HG02588 (cell line): ENCODE results near the gene REXO5.
"Not testable (repeated sequence)": the region's sequence is repeated elsewhere in the genome, so short reads cannot be mapped to it uniquely, and the experiment has no call there.

Experiments
- ATAC-seq: cut with Tn5 transposase; IDR thresholded peaks from one replicate; pipeline ENCODE4 v1.9.1; 2021; ENCODE audit warnings: mild to moderate bottlenecking, moderate library complexity; ENCODE audit not compliant: unreplicated experiment

The REXO5 gene

DNA sequence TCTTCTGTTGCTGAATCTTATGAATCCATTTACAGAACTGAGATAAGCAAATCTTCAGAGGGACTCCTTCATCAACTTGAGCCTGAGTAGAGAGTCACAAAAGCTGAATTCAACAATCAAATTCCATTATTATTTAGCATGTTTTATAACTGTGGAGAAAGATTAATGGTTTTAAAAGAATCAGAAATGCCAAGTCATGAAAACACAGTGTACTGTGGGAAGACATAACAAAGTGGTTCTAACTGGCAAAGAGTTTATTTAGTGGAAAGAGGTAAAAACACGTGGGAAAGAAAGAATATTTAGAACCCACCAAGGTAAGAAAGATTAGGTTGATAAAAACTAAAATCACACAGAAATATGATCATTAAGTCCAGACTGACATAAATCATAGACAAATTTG is 5.0 kb upstream of the REXO5 start:
- no peak for ATAC-seq

DNA sequence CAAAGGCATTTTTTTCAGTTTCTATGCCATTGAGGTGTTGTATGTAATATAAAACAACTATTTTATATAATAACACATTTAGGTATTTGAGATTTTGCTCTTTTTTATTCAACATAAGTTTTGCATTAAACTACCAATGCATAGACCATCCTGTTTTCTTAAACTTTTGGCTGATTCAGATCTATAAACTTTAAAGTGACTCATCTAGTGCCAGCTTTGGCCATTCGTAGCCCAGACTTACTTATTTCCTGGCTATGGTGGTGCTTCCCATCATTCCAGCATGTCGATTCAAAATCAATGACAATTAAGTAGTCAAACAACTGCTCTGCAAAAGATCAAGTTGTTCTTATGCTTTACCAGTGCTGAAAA is 3.2 kb upstream of the REXO5 start:
- ATAC-seq = no peak

- ATAC-seq = no peak
Observed at GRCh38 chr16:20803561-20804214, 2.6 kb upstream of the REXO5 start.

GRCh38 chr16:20805684-20806167 is 601 bp upstream of the REXO5 start:
- ATAC-seq = not testable (repeated sequence)

DNA sequence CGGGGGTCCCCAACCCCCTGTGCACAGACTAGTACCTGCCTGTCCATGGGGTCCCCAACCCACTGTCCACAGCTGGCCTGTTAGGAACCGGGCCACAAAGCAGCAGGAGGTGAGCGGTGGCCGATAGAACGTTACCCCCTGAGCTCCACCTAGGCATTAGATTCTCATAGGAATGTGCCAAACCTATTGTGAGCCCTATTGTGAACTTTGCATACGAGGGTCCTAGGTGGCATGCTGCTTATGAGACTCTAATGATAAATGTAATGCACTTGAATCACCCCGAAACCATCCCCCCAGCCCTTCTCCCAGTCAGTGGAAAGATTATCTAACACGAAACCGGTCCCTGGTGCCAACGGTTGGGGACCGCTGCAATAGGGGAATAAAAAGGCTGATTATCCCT is 1.5 kb downstream of the REXO5 start:
- ATAC-seq = no peak

DNA sequence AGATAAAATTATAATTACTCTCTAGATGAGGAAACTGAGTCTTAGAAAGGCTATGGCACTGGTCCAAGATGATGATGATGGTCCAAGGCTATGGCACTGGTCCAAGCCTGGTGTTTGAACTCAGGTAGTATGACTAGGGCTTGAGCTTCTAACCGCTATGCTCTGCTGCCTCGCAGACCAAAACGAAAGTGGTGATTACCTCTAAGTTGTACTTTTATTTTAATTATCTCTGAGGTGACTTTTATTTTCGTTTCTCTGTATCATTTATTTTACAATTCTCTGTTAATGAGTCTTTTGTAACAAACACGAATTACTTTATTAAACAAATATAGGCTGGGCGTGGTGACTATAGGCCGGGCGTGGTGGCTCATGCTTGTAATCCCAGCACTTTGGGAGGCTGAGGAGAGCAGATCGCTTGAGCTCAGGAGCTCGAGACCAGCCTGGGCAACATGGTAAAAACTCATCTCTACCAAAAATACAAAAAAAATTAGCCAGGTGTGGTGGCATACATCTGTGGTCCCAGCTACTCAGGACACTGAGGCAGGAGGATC is 5.6 kb downstream of the REXO5 start:
- no peak for ATAC-seq

DNA sequence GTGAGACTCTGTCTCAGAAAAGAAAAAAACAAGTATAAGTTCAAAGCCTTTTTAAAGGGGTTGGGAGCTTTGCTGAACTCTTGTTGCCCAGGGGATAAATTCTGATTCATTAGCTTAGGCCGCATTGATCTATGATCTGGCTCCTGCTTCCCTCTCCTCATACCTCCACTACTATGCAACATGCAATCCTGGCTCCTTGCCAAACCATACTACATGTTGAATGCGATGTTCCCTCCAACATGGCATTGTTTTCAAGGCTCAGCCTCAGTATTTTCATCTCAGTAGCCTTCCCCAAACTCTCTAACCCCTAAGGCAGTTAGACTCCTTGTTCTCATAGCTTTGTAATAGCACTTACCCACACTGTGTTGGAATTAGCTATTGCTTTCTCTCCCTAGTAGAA is 6.2 kb downstream of the REXO5 start:
- ATAC-seq = no peak

DNA sequence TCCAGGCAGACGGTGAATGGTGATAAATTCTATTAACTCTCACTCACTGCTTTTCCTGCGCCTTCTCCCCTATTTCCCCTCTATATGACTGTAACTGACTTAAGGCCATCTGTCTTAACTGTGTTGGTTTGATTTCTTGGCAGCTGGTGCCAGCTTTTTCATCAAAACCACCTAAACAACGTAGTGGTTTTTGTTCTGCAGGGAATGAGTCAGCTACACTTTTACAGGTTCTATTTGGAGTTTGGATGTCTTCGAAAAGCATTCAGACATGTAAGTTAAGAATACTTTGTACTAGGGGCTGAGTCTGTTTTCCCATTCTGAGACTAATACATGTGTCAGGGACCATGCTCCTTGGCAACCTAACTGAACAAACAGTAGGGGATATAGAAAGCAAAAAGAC is 8.5 kb downstream of the REXO5 start:
- no peak for ATAC-seq

DNA sequence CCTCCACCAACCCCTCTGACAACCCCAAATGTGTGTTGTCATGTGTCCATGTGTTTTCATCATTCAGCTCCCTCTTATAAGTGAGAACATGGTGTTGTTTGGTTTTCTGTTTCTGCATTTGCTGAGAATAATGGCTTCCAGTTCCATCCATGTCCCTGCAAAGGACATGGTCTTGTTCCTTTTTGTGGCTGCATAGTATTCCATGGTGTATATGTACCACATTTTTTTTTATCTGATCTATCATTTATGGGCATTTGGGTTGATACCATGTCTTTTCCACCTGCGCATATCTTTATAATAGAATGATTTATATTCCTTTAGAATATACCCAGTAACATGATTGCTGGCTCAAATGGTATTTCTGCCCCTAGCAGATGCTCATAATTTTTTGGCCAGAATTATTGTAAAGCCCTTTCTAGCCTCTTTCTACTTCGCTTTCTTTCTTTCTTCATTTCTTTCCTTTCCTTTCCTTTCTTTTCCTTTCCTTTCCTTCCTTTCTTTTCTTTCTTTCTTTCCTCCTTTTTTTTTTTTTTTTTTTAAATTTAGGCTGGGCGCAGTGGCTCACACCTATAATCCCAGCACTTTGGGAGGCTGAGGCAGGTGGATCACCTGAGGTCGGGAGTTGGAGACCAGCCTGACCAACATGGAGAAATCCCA is 12.7 kb downstream of the REXO5 start:
- no peak for ATAC-seq

DNA sequence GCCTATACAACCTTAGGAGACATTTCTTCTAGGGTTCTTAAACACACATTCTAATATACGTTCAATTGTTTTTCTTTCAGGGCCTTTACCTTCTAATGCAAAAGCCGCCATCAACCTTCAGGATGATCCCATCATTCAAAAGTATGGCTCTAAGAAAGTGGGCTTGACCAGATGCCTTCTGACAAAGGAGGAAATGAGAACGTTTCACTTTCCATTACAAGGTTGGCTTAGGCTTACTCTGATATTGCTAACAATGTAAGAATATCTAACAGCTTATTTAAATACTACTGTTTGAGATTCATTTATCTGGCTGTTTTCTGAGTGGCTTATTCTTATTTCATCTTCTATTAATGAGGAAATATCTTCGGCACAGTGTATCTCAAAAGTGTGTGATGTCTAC is 15.4 kb downstream of the REXO5 start:
- no peak for ATAC-seq

DNA sequence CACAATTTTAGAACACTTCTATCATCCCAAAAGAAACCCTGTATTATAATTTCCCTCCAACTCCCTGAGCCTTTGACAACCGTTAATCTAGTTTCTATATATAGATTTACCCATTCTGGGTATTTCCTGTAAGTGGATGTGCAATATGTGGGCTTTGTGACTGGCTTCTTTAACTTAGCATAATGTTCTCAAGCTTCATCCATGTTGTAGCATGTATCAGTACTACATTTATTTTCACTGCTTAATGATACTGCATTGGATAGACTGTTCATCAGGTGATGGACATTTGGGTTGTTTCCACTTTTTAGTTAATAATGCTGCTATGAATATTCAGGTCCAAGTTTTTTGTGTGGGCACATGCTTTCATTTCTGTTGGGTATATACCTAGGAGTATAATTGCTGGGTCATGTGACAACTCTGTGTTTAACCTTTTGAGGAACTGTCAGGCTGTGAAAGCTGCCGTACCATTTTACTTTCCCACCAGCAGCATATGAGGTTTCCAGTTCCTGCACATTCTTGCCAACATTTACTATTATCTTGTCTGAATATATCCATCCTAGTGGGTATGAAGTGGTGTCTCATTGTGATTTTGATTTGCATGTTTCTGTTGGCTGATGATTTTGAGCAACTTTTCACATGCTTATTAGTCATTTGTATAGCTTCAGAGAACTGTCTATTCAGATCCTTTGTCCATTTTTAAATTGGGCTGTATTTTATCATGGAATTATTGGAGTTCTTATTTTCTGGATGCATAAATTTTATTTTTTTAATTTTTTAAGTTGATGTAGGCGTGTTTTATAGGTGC is 16.4 kb downstream of the REXO5 start:
- ATAC-seq = no peak

GRCh38 chr16:20826039-20826566 is 19.8 kb downstream of the REXO5 start:
- no peak for ATAC-seq

- ATAC-seq = no peak
Observed at GRCh38 chr16:20829536-20829935, 23.2 kb downstream of the REXO5 start.

DNA sequence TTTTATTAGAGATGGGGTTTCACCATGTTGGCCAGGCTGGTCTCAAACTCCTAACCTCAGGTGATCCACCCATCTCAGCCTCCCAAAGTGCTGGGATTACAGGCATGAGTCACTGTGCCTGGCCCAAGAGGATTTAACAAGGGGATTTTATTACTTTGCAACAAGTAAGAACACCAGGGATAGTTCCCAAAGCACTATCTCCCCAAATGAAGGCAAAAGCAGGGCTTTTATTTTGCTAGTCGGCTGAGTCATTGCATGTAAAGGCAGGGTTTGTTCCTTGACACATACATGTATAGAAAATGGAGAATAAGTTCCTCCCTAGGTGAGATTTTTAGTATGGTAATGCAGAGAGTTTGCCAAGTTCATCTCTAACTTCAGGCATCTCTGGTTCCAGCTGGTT is 24.0 kb downstream of the REXO5 start:
- ATAC-seq = no peak

- ATAC-seq = no peak
Observed at GRCh38 chr16:20833086-20833485, 26.8 kb downstream of the REXO5 start.

DNA sequence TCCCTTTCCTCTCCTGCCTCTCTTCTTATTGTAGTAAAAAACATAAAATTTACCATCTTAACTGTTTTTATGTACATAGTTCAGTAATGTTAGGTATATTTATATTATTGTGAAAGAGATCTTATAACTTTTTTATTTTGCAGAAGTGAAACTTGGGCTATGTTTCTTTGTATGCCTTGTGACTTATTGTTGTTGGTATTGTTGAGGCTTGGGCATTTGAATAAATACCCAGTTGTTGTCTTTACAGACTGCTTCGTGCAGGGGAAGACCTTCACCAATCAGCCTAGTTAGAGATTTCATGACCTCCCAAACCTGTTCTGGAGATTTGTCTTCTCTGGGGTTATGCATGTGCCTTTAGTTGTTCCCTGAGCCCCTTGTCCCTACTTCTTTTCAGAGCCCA is 31.9 kb downstream of the REXO5 start:
- no peak for ATAC-seq

GRCh38 chr16:20839504-20839903 is 33.2 kb downstream of the REXO5 start:
- no peak for ATAC-seq

GRCh38 chr16:20844054-20844453 is 37.7 kb downstream of the REXO5 start:
- ATAC-seq = no peak

- ATAC-seq = no peak
Observed at GRCh38 chr16:20844588-20844987, 38.3 kb downstream of the REXO5 start.

DNA sequence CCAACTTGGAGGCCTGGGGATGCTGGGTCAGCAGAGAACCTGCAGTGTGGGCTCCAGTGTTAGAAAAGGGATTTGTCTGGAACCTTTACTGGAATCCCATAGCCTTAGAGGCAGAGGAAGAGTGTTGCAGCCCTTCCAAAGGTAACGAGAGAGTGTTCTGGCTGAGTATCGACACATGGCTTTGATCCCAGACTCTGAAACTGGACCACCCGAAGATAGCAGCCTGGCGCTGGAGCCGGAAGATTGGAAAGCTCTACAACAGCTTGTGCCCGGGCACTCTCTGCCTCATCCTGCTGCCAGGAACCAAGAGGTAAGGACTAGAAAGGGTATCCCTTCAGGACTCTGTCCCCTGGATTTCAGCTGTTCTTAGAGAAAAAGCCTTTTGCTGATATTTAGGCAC is 39.7 kb downstream of the REXO5 start:
- no peak for ATAC-seq

DNA sequence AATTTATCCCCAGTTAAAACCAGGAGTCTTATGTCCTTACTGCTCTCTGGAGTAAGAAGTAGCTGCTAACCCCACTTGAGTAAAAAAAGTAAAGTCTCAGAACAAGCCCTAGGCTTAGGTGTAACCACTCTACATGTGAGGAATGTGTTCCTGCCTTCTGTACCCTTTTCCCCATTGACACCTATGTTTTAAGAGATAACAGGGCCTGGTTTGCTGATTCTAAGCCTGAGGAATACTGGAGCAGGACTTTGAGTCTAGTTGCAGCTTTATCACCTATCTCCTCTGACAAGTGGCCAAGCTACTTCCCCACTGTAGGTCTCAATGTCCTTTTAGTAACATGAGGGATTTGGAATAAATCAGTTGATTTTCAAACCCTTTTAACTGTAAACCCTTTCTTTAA is 40.2 kb downstream of the REXO5 start:
- ATAC-seq = no peak
